Osteoblast (primary cell): Measurements from ENCODE around the gene MPRIP. TPM values are rescaled to one million over a fixed set of nuclear protein-coding genes. Genes with fewer than 3 reads are reported as not detected.
"Not testable (repeated sequence)": the region's sequence is repeated elsewhere in the genome, so short reads cannot be mapped to it uniquely, and the experiment has no call there.

Experiments
- DNase-seq: peaks from one replicate; pipeline ENCODE4 v3.0.0; 2011; ENCODE audit warnings: low spot score, mixed read lengths; ENCODE audit not compliant: insufficient read length; ENCODE audit errors: missing footprints
- H2AFZ ChIP-seq: 2 replicates; pipeline ENCODE4 v1.6.0; 2011; ENCODE audit warnings: mild to moderate bottlenecking, low read length
- H3K27ac ChIP-seq: 2 replicates; pipeline ENCODE4 v1.5.1; 2011; ENCODE audit warnings: mild to moderate bottlenecking, low read depth, low read length, moderate library complexity
- H3K27me3 ChIP-seq: 2 replicates; pipeline ENCODE4 v1.6.0; 2012; ENCODE audit warnings: mild to moderate bottlenecking, control low read depth, inconsistent platforms, low read length, moderate library complexity; ENCODE audit not compliant: insufficient read depth
- H3K36me3 ChIP-seq: 2 replicates; pipeline ENCODE4 v1.5.1; 2011; ENCODE audit warnings: mild to moderate bottlenecking, low read length, control low read depth, moderate library complexity; ENCODE audit not compliant: insufficient read depth
- H3K4me1 ChIP-seq: 2 replicates; pipeline ENCODE4 v1.5.1; 2011; ENCODE audit warnings: mild to moderate bottlenecking, low read length, control low read depth, moderate library complexity; ENCODE audit not compliant: insufficient read depth
- H3K4me2 ChIP-seq: 2 replicates; pipeline ENCODE4 v1.6.0; 2011; ENCODE audit warnings: mild to moderate bottlenecking, low read length; ENCODE audit not compliant: insufficient read depth
- H3K4me3 ChIP-seq: fragments of 200-600 bp; sonication (generic); 3 replicates; pipeline ENCODE4 v1.5.1; 2012; ENCODE audit warnings: mild to moderate bottlenecking, low read length, inconsistent platforms; ENCODE audit not compliant: insufficient read depth
- H3K79me2 ChIP-seq: 2 replicates; pipeline ENCODE4 v1.6.0; 2012; ENCODE audit warnings: mild to moderate bottlenecking, low read length, control low read depth, inconsistent platforms; ENCODE audit not compliant: insufficient read depth
- H3K9me3 ChIP-seq: 2 replicates; pipeline ENCODE4 v1.5.1; 2011; ENCODE audit warnings: low read depth, low read length, control low read depth
- H4K20me1 ChIP-seq: 2 replicates; pipeline ENCODE4 v1.6.0; 2012; ENCODE audit warnings: mild to moderate bottlenecking, low read length, control low read depth; ENCODE audit not compliant: insufficient read depth
- CTCF ChIP-seq: IDR thresholded peaks from 2 replicates; pipeline ENCODE4 v1.5.1; 2011; ENCODE audit warnings: mild to moderate bottlenecking, low read depth, low read length, moderate library complexity; ENCODE audit errors: extremely low read depth
- total RNA-seq: library from RNA; depleted of rRNA; stranded (reverse); fragments of >200 nt; gene quantifications from 2 replicates; pipeline ENCODE4 v1.2.3, GENCODE V29; 2012

MPRIP gene
- total RNA-seq, 1 donor, result 149 TPM

GRCh38 chr17:17181666-17182597 is 139.7 kb downstream of the MPRIP start:
- peaks cover 12% of the 10 kb centered on the region for H3K4me1 ChIP-seq
- no peak overlapping the region for H2AFZ ChIP-seq
- no peaks in the 10 kb centered on the region for H3K79me2 ChIP-seq
- DNase-seq, result peak; percentile 88
- H3K4me2 ChIP-seq, result no peak overlapping the region
- no peaks in the 10 kb centered on the region for H3K27me3 ChIP-seq
- no peak overlapping the region for H3K27ac ChIP-seq
- H3K4me3 ChIP-seq, result no peak overlapping the region
- H3K9me3 ChIP-seq, result no peaks in the 10 kb centered on the region
- H3K36me3 ChIP-seq, result peaks cover 94% of the 10 kb centered on the region
- H4K20me1 ChIP-seq, result peaks cover 22% of the 10 kb centered on the region
- no peak for TF ChIP-seq CTCF

DNA sequence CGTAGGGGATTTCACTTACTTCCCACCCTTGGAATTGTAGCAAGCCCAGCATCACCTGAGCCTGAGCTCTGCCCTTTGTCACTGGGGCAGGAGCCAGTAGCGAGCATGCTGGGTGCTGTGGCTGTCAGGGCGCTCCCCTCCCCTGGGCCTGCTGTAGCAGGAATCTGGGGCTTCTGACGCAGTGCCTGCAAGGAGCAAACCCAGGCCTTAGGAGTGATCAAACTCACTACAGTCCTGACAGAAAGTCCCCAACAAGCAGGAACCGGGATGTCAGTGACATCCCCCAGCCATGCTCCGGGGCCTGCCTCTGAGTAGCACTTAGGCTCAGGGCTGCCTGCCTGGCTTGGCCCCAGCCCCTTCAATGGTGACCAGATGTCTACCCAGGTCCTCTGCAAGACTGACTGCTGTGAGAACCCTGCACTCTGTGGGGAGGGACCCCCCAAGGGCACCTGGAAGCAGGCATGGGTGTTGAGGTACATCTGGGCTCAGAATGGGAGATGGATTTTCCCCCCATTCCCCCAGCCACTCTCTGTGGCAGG is 140.4 kb downstream of the MPRIP start:
- no peak overlapping the region for H3K4me3 ChIP-seq
- H3K4me2 ChIP-seq, result no peak overlapping the region
- no peaks in the 10 kb centered on the region for H3K79me2 ChIP-seq
- DNase-seq, result peak; percentile 37
- H3K27me3 ChIP-seq, result no peaks in the 10 kb centered on the region
- no peak for TF ChIP-seq CTCF
- peaks cover 93% of the 10 kb centered on the region for H3K36me3 ChIP-seq
- no peak overlapping the region for H3K27ac ChIP-seq
- H2AFZ ChIP-seq, result no peak overlapping the region
- peaks cover 22% of the 10 kb centered on the region for H4K20me1 ChIP-seq
- H3K4me1 ChIP-seq, result peaks cover 19% of the 10 kb centered on the region
- H3K9me3 ChIP-seq, result no peaks in the 10 kb centered on the region

GRCh38 chr17:17183744-17184143 is 141.5 kb downstream of the MPRIP start:
- H3K4me3 ChIP-seq, result no peak overlapping the region
- H3K79me2 ChIP-seq, result no peaks in the 10 kb centered on the region
- H3K36me3 ChIP-seq, result peaks cover 93% of the 10 kb centered on the region
- DNase-seq, result no peak
- no peak for TF ChIP-seq CTCF
- no peak overlapping the region for H3K4me2 ChIP-seq
- H3K9me3 ChIP-seq, result no peaks in the 10 kb centered on the region
- H3K27me3 ChIP-seq, result no peaks in the 10 kb centered on the region
- peaks cover 19% of the 10 kb centered on the region for H3K4me1 ChIP-seq
- no peak overlapping the region for H2AFZ ChIP-seq
- peaks cover 25% of the 10 kb centered on the region for H4K20me1 ChIP-seq
- H3K27ac ChIP-seq, result no peak overlapping the region

DNA sequence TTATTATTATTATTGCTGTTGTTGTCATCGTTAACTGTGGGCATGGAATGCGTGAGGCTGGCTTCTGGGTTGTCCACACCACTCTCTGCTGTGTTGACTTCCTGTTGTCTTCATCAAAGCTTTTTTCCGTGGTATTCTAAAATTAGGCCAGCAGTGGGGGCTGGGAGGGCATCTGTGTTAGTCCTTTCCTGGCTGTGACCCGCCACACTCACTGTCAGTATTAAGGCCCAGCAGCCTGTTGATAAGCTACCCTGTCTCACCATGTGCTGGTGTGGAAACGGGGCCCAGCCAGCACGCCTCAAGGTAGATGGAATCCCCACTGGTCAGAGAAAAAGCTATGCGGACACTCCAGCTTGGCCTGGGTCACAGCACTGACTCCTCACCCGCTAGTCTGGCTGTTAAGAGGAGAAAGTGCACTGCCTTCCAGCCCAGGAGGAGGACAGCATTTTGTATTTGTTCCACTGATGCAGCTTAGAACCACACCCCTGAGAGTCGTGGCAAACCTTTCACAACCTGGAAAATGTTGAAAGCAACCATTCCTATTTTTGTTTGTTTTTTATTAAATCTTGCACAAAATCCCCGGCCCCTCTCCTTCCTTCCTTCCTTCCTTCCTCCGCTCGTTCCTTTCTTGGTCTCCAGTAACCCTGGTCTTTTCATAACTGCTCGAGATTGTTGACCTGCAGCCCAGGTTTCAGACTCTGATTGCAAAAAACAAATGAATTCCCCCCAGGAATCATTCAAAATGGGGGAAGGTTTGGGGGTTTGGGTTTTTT is 142.9 kb downstream of the MPRIP start:
- not testable (repeated sequence) for H3K27ac ChIP-seq, H3K27me3 ChIP-seq, H2AFZ ChIP-seq, H3K79me2 ChIP-seq, H3K4me2 ChIP-seq, H3K4me3 ChIP-seq, H3K9me3 ChIP-seq
- peak; percentile 51 for DNase-seq
- H3K36me3 ChIP-seq, result peaks cover 91% of the 10 kb centered on the region
- peaks cover 27% of the 10 kb centered on the region for H4K20me1 ChIP-seq
- peaks cover 26% of the 10 kb centered on the region for H3K4me1 ChIP-seq
